SK-N-SH (cell line): ENCODE data around the gene TOM1L2. TPM values are rescaled to one million over a fixed set of nuclear protein-coding genes. Genes with fewer than 3 reads are reported as not detected.

Source experiments
- CTCF ChIA-PET: fragments of 300-600, 350-600 bp; formaldehyde crosslinking; extraction: SDS; loops from one replicate; lab custom pipeline; 2021; lab: Yijun Ruan, JAX
- POLR2A ChIA-PET: fragments of 350-600 bp; sonication (Branson Sonifier 250); formaldehyde crosslinking; extraction: SDS; loops from one replicate; lab custom pipeline; 2020; ENCODE audit warnings: antibody characterized with exemption, inconsistent platforms; lab: Yijun Ruan, JAX
- DNase-seq: peaks from one replicate; pipeline ENCODE4 v3.0.0; 2012
- H2AFZ ChIP-seq: fragments of 200-600 bp; sonication (generic); 2 replicates; pipeline ENCODE4 v1.8.1; 2016; ENCODE audit warnings: antibody characterized with exemption, mild to moderate bottlenecking, low read depth
- H3F3A ChIP-seq: fragments of 200-600 bp; sonication (generic); replicated peaks from 2 replicates; pipeline ENCODE3; 2016; ENCODE audit warnings: antibody characterized with exemption, mild to moderate bottlenecking; ENCODE audit not compliant: insufficient read depth
- H3K27ac ChIP-seq, 2 experiments: fragments of 200-500 bp in 1 of 2; fragments of 200-600 bp in 1 of 2; sonication (Bioruptor generic) in 1 of 2; sonication (generic), shearing (Covaris generic) in 1 of 2; 2 replicates each; pipeline versions ENCODE4 v1.5.1 to v1.6.1; 2014 to 2016; ENCODE audit warnings: low read depth in 2 of 2, inconsistent platforms in 1 of 2, low read length in 1 of 2, mild to moderate bottlenecking in 1 of 2, mixed read lengths in 1 of 2
- H3K27me3 ChIP-seq: fragments of 200-600 bp; sonication (generic), shearing (Covaris generic); 2 replicates; pipeline ENCODE4 v1.6.1; 2016; ENCODE audit warnings: mixed run types; ENCODE audit not compliant: insufficient read depth
- H3K36me3 ChIP-seq, 2 experiments: fragments of 200-500 bp in 1 of 2; fragments of 200-600 bp in 1 of 2; sonication (Bioruptor generic) in 1 of 2; sonication (generic) in 1 of 2; replicated peaks in 1 of 2; 2 replicates each; pipeline versions ENCODE3 to v1.5.1; 2014 to 2016; ENCODE audit warnings: low read length in 1 of 2, mild to moderate bottlenecking in 1 of 2; ENCODE audit not compliant: insufficient read depth in 2 of 2, control insufficient read depth in 1 of 2
- H3K4me1 ChIP-seq, 2 experiments: fragments of 200-500 bp in 1 of 2; fragments of 200-600 bp in 1 of 2; sonication (Bioruptor generic) in 1 of 2; sonication (generic), shearing (Covaris generic) in 1 of 2; 2 replicates each; pipeline versions ENCODE4 v1.5.1 to v1.6.1; 2014 to 2016; ENCODE audit warnings: low read depth in 1 of 2, low read length in 1 of 2, mixed run types in 1 of 2; ENCODE audit not compliant: insufficient read depth in 2 of 2, control insufficient read depth in 1 of 2
- H3K4me2 ChIP-seq: fragments of 200-600 bp; sonication (generic), shearing (Covaris generic); 2 replicates; pipeline ENCODE4 v1.6.1; 2017; ENCODE audit warnings: mixed run types
- H3K4me3 ChIP-seq, 2 experiments: fragments of 200-500 bp in 1 of 2; fragments of 200-600 bp in 1 of 2; sonication (Bioruptor generic) in 1 of 2; sonication (generic), shearing (Covaris generic) in 1 of 2; 2 replicates each; pipeline versions ENCODE4 v1.5.1 to v1.8.1; 2014 to 2016; ENCODE audit warnings: low read depth in 2 of 2, inconsistent platforms in 1 of 2, low read length in 1 of 2, mild to moderate bottlenecking in 1 of 2, mixed read lengths in 1 of 2, moderate library complexity in 1 of 2
- H3K79me2 ChIP-seq: fragments of 200-600 bp; sonication (generic); 2 replicates; pipeline ENCODE4 v1.8.1; 2017; ENCODE audit warnings: mild to moderate bottlenecking; ENCODE audit not compliant: insufficient read depth
- H3K9ac ChIP-seq: fragments of 200-600 bp; sonication (generic); 2 replicates; pipeline ENCODE4 v1.6.1; 2017; ENCODE audit warnings: mixed run types
- H3K9me2 ChIP-seq: fragments of 200-600 bp; sonication (generic); 2 replicates; pipeline ENCODE4 v1.6.1; 2017; ENCODE audit warnings: mixed run types
- H3K9me3 ChIP-seq: fragments of 200-600 bp; sonication (generic); 2 replicates; pipeline ENCODE4 v1.6.1; 2017; ENCODE audit warnings: mixed run types, mild to moderate bottlenecking, moderate library complexity
- H4K20me1 ChIP-seq: fragments of 200-600 bp; sonication (generic); 2 replicates; pipeline ENCODE4 v1.6.1; 2017; ENCODE audit warnings: mild to moderate bottlenecking, mixed run types; ENCODE audit not compliant: insufficient read depth
- CHD2 ChIP-seq: fragments of 150-350 bp; IDR thresholded peaks from 2 replicates; pipeline ENCODE4 v1.6.1; 2018; ENCODE audit warnings: low read length; ENCODE audit not compliant: partially characterized antibody
- FOXJ3 ChIP-seq: sonication (generic); formaldehyde crosslinking; IDR thresholded peaks from 2 replicates; pipeline ENCODE4 v1.5.1; 2020; ENCODE audit warnings: mild to moderate bottlenecking, missing genetic modification reagents
- GABPA ChIP-seq: IDR thresholded peaks from 2 replicates; pipeline ENCODE4 v1.4.0; 2012; ENCODE audit warnings: low read depth, mild to moderate bottlenecking
- GATA2 ChIP-seq: sonication (generic); formaldehyde crosslinking; IDR thresholded peaks from 2 replicates; pipeline ENCODE4 v1.5.0; 2020; ENCODE audit warnings: mild to moderate bottlenecking, missing genetic modification reagents
- MEF2A ChIP-seq: IDR thresholded peaks from 2 replicates; pipeline ENCODE4 v1.4.0; 2012; ENCODE audit warnings: low read depth, borderline replicate concordance
- NFIC ChIP-seq: IDR thresholded peaks from 2 replicates; pipeline ENCODE4 v1.4.0; 2012; ENCODE audit warnings: borderline replicate concordance
- NRF1 ChIP-seq: IDR thresholded peaks from 2 replicates; pipeline ENCODE4 v1.6.1; 2012; ENCODE audit warnings: low read depth, mild to moderate bottlenecking, low read length
- POLR2AphosphoS5 ChIP-seq: IDR thresholded peaks from 2 replicates; pipeline ENCODE4 v1.6.1; 2012; ENCODE audit warnings: low read depth, low read length
- RAD21 ChIP-seq: IDR thresholded peaks from 2 replicates; pipeline ENCODE4 v1.6.1; 2012; ENCODE audit warnings: mild to moderate bottlenecking, low read length
- RCOR1 ChIP-seq: fragments of 150-350 bp; IDR thresholded peaks from 2 replicates; pipeline ENCODE4 v1.6.1; 2017; ENCODE audit warnings: antibody characterized with exemption, low read length
- SIN3A ChIP-seq: IDR thresholded peaks from 2 replicates; pipeline ENCODE4 v1.6.1; 2012; ENCODE audit warnings: low read depth, mild to moderate bottlenecking, low read length, moderate library complexity, borderline replicate concordance
- TEAD4 ChIP-seq: IDR thresholded peaks from 2 replicates; pipeline ENCODE4 v1.4.0; 2012; ENCODE audit warnings: mild to moderate bottlenecking, borderline replicate concordance; ENCODE audit not compliant: insufficient read depth
- YY1 ChIP-seq: IDR thresholded peaks from 2 replicates; pipeline ENCODE4 v1.4.0; 2012; ENCODE audit warnings: low read depth, mild to moderate bottlenecking
- WGBS: methylation state at CpG from one replicate; pipeline ENCODE4 v1.1.6; 2017; ENCODE audit warnings: low lambda C conversion rate; 5-methylcytosine and 5-hydroxymethylcytosine counted together
- polyA plus RNA-seq, 3 experiments: library from polyadenylated mRNA; depleted of rRNA; stranded (reverse); fragments of >200 nt; gene quantifications; 2 replicates each; pipeline ENCODE4 v1.2.3, GENCODE V29; 2012
- TF ChIP-seq, protein P1 (sequence below): IDR thresholded peaks from 2 replicates; pipeline ENCODE4 v1.4.0; 2012; ENCODE audit warnings: low read depth
- TF ChIP-seq, protein P2 (sequence below): IDR thresholded peaks from 2 replicates; pipeline ENCODE4; 2012
- TF ChIP-seq, protein P3 (sequence below): fragments of 200-600 bp; sonication (generic); IDR thresholded peaks from 2 replicates; pipeline ENCODE4 v1.6.1; 2017; ENCODE audit warnings: antibody characterized with exemption, mild to moderate bottlenecking, moderate library complexity
- TF ChIP-seq, protein P4 (sequence below): fragments of 150-350 bp; IDR thresholded peaks from 2 replicates; pipeline ENCODE4 v1.6.1; 2017; ENCODE audit warnings: antibody characterized with exemption, low read length, low read depth, borderline replicate concordance
- TF ChIP-seq, protein P5 (sequence below): fragments of 150-350 bp; IDR thresholded peaks from 2 replicates; pipeline ENCODE4 v1.6.1; 2016; ENCODE audit warnings: mild to moderate bottlenecking, low read depth, low read length

Gene TOM1L2
- polyA plus RNA-seq, 1 of the 3 experiments (the other 2 are of a cell fraction) = 85.4 TPM

DNA sequence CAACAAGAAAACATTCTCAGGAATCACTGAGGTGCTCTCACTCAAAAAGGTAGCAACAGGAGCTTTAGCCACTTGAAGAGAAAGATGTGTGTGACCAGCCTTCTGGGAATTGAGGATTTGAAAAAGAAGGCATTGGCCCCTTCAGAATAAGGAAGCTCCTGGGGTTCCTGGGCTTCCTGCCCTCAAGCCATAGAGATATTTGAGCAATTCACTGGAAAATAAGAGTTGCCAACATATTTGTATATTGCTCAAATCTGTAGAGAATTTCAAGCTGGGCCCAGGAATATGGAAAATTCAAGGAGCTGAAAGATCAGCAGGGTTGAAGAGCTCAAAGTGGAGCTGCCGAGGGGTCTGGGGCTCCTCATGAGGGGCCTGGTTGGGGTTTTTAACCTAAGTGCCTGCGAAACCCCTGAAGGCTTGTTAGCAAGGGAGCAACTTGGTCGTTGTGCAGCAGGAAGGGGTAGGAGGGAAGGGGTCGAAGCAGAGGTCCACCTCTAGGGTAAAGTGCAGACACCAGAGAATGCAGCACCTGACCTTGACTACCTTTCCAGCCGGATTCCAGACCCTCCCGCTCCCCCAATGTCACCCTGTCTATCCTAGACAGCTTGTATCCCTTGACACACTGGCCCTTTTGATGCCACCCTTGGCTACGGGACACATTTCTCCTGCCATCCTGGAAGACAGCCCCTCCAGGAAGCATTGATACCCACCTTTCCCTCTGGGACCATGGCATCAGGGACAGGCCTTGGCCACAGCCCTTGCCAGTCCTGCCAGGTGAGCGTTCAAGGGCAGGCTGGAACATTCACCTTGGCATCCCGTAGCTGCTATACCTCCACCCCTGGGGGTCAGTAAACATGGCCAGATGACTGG is 67.8 kb downstream of the TOM1L2 start:
- no peaks in the 10 kb centered on the region for H4K20me1 ChIP-seq
- peaks cover 13 to 14% of the 10 kb centered on the region in 2 experiments for H3K36me3 ChIP-seq
- TF ChIP-seq CHD2 (no peak), RCOR1 (no peak), GATA2 (CRISPR knock-in tag) (no peak), YY1 (no peak), RAD21 (no peak), MEF2A (no peak), FOXJ3 (CRISPR knock-in tag) (no peak), TEAD4 (no peak), SIN3A (no peak), GABPA (no peak), NFIC (no peak), NRF1 (no peak), POLR2AphosphoS5 (no peak)
- TF ChIP-seq, protein P1, sequence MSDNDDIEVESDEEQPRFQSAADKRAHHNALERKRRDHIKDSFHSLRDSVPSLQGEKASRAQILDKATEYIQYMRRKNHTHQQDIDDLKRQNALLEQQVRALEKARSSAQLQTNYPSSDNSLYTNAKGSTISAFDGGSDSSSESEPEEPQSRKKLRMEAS = no peak
- TF ChIP-seq, protein P2, sequence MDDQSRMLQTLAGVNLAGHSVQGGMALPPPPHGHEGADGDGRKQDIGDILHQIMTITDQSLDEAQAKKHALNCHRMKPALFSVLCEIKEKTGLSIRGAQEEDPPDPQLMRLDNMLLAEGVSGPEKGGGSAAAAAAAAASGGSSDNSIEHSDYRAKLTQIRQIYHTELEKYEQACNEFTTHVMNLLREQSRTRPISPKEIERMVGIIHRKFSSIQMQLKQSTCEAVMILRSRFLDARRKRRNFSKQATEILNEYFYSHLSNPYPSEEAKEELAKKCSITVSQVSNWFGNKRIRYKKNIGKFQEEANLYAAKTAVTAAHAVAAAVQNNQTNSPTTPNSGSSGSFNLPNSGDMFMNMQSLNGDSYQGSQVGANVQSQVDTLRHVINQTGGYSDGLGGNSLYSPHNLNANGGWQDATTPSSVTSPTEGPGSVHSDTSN = no peak
- TF ChIP-seq, protein P3, sequence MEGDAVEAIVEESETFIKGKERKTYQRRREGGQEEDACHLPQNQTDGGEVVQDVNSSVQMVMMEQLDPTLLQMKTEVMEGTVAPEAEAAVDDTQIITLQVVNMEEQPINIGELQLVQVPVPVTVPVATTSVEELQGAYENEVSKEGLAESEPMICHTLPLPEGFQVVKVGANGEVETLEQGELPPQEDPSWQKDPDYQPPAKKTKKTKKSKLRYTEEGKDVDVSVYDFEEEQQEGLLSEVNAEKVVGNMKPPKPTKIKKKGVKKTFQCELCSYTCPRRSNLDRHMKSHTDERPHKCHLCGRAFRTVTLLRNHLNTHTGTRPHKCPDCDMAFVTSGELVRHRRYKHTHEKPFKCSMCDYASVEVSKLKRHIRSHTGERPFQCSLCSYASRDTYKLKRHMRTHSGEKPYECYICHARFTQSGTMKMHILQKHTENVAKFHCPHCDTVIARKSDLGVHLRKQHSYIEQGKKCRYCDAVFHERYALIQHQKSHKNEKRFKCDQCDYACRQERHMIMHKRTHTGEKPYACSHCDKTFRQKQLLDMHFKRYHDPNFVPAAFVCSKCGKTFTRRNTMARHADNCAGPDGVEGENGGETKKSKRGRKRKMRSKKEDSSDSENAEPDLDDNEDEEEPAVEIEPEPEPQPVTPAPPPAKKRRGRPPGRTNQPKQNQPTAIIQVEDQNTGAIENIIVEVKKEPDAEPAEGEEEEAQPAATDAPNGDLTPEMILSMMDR = no peak
- TF ChIP-seq, protein P4, sequence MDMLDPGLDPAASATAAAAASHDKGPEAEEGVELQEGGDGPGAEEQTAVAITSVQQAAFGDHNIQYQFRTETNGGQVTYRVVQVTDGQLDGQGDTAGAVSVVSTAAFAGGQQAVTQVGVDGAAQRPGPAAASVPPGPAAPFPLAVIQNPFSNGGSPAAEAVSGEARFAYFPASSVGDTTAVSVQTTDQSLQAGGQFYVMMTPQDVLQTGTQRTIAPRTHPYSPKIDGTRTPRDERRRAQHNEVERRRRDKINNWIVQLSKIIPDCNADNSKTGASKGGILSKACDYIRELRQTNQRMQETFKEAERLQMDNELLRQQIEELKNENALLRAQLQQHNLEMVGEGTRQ = no peak
- TF ChIP-seq, protein P5, sequence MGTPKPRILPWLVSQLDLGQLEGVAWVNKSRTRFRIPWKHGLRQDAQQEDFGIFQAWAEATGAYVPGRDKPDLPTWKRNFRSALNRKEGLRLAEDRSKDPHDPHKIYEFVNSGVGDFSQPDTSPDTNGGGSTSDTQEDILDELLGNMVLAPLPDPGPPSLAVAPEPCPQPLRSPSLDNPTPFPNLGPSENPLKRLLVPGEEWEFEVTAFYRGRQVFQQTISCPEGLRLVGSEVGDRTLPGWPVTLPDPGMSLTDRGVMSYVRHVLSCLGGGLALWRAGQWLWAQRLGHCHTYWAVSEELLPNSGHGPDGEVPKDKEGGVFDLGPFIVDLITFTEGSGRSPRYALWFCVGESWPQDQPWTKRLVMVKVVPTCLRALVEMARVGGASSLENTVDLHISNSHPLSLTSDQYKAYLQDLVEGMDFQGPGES = no peak
- H3K4me1 ChIP-seq = peaks cover 16 to 40% of the 10 kb centered on the region in 2 experiments
- no peak overlapping the region for H2AFZ ChIP-seq
- H3K4me2 ChIP-seq = no peak overlapping the region
- POLR2A ChIA-PET = no interaction called here
- DNase-seq = no peak
- no peak overlapping the region for H3K9ac ChIP-seq
- H3K79me2 ChIP-seq = peaks cover 11% of the 10 kb centered on the region; the same call in 1 of the 2 replicates
- H3K9me3 ChIP-seq = no peaks in the 10 kb centered on the region
- CTCF ChIA-PET = interaction anchor here (0.8 to 2.0 kb wide), 4 partner anchors 11 to 44 kb away, joined by 3 to 6 read pairs (median 4); no protein-coding TSS in a partner anchor
- 95% methylated on average over 9 of the region's 9 CpGs for WGBS
- peaks cover 25% of the 10 kb centered on the region for H3F3A ChIP-seq
- H3K27ac ChIP-seq = no peak overlapping the region
- H3K27me3 ChIP-seq = no peaks in the 10 kb centered on the region
- no peak overlapping the region for H3K4me3 ChIP-seq
- H3K9me2 ChIP-seq = no peaks in the 10 kb centered on the region
